ENCODE measurements around the gene HNF1A. TPM values are rescaled to one million over a fixed set of nuclear protein-coding genes. Genes with fewer than 3 reads are reported as not detected.

The HNF1A gene
- polyA plus RNA-seq, 1 donor: not detected

Other genes starting within 250 kb of the HNF1A start
- gene SPPL3, start 74.2 kb upstream of the HNF1A start, polyA plus RNA-seq (ENCODE audit: insufficient read length): 54.9 TPM
- gene C12orf43, start 37.9 kb downstream of the HNF1A start, polyA plus RNA-seq (ENCODE audit: insufficient read length): 11.9 TPM
- gene OASL, start 60.7 kb downstream of the HNF1A start, polyA plus RNA-seq (ENCODE audit: insufficient read length): 0.09 TPM
- gene P2RX7, start 154.3 kb downstream of the HNF1A start, polyA plus RNA-seq (ENCODE audit: insufficient read length): 2.5 TPM
- 11.9 TPM for gene P2RX4, start 231.6 kb downstream of the HNF1A start, polyA plus RNA-seq (ENCODE audit: insufficient read length)